ENCODE data around the gene CALHM5. TPM values are rescaled to one million over a fixed set of nuclear protein-coding genes. Genes with fewer than 3 reads are reported as not detected.
"Not testable (repeated sequence)": the region's sequence is repeated elsewhere in the genome, so short reads cannot be mapped to it uniquely, and the experiment has no call there.

CALHM5 gene
- total RNA-seq, 1 experiment from 2014 or later: 1.1 TPM

DNA sequence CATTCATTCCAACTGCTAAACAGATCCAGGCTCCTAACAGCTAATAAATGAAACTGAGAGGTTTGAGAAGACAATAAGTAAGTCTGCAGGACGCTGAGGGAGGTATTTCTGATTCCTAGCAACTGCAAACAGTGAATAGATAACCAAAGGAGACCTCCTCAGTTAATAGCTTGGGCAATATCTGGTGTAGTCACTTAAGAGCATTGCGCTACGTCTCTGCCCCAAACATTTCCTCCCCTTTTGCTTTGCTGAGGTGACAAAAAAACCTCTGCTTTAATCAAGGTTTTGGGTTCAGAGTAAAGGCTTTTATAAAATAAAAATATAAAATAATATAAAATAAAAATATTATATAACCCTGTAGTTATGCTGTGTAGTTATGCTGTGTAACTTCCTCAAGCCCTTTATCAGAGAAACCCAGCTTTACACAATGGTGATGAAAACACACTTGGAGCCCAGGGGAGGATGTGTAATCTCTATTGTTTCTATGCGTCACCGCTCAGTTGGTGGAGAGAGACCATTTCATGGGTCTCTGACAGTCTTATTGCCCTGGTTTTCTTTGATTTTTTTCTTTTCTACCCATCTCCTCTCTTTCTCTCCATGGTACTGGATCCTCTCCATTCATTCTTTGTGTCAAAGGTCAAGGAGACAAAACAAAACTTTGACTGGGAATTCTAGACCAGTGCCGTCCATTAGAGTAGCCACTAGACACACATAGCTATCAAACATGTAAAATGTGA lies 18.9 kb upstream of the CALHM5 start:
- Histone ChIP-seq H3K36me3 (ENCODE audit: control insufficient read depth, insufficient read depth, low read length) (no peaks in the 10 kb centered on the region), H3K4me1 (no peaks in the 10 kb centered on the region), H3K4me3 (ENCODE audit: low read depth, low read length) (no peak overlapping the region), H3K27me3 (replicated peaks; ENCODE audit: control insufficient read depth, insufficient read depth, low read length) (no peaks in the 10 kb centered on the region), H3K9me3 (no peaks in the 10 kb centered on the region)
- H3K27me3 Mint-ChIP-seq (ENCODE audit: insufficient read depth, unreplicated experiment): peaks cover 11% of the 10 kb centered on the region
- DNase-seq: no peak
- no peak overlapping the region for H3K27ac Mint-ChIP-seq (ENCODE audit: unreplicated experiment)
- H3K4me3 Mint-ChIP-seq (ENCODE audit: unreplicated experiment): no peak overlapping the region
- no peaks in the 10 kb centered on the region for H3K4me1 Mint-ChIP-seq (ENCODE audit: low read depth, unreplicated experiment)
- POLR2A ChIA-PET: no interaction called here
- H3K36me3 Mint-ChIP-seq (ENCODE audit: insufficient read depth, unreplicated experiment): no peaks in the 10 kb centered on the region
- CTCF ChIA-PET: no interaction called here
- TF ChIP-seq, protein P1, sequence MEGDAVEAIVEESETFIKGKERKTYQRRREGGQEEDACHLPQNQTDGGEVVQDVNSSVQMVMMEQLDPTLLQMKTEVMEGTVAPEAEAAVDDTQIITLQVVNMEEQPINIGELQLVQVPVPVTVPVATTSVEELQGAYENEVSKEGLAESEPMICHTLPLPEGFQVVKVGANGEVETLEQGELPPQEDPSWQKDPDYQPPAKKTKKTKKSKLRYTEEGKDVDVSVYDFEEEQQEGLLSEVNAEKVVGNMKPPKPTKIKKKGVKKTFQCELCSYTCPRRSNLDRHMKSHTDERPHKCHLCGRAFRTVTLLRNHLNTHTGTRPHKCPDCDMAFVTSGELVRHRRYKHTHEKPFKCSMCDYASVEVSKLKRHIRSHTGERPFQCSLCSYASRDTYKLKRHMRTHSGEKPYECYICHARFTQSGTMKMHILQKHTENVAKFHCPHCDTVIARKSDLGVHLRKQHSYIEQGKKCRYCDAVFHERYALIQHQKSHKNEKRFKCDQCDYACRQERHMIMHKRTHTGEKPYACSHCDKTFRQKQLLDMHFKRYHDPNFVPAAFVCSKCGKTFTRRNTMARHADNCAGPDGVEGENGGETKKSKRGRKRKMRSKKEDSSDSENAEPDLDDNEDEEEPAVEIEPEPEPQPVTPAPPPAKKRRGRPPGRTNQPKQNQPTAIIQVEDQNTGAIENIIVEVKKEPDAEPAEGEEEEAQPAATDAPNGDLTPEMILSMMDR (IDR thresholded peaks at IDR 0.05; ENCODE audit: insufficient read depth in 1 of 2, low read depth in 1 of 2, low read length in 1 of 2, severe bottlenecking in 1 of 2, unreplicated experiment in 1 of 2): no peak
- no TSS peak for BruUV-seq (replicated peaks)
- H3K9me3 Mint-ChIP-seq (ENCODE audit: unreplicated experiment): peaks cover 9% of the 10 kb centered on the region
- intact Hi-C loops (cut with micrococcal nuclease; ENCODE audit: unreplicated experiment): no loop called here

DNA sequence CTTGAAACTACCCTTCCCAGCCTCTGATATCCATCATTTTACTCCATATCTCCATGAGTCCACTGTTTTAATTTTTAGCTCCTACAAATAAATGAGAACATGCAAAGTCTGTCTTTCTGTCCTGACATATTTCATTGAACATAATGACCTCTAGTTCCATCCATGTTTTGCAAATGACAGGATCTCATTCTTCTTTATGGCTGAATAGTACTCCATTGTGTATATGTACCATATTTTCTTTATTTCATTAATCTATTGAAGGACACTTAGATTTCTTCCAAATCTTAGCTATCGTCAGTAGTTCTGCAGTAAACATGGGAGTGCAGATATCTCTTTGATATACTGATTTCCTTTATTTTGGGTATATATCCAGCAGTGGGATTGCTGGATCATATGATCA lies 16.3 kb upstream of the CALHM5 start:
- H3K27me3 ChIP-seq (replicated peaks; ENCODE audit: control insufficient read depth, insufficient read depth, low read length); BruUV-seq (replicated peaks); H3K4me3 Mint-ChIP-seq (ENCODE audit: unreplicated experiment); H3K27ac Mint-ChIP-seq (ENCODE audit: unreplicated experiment); H3K36me3 Mint-ChIP-seq (ENCODE audit: insufficient read depth, unreplicated experiment); POLR2A ChIA-PET; CTCF ChIA-PET; intact Hi-C loops (cut with micrococcal nuclease; ENCODE audit: unreplicated experiment); H3K4me1 Mint-ChIP-seq (ENCODE audit: low read depth, unreplicated experiment); DNase-seq; H3K27me3 Mint-ChIP-seq (ENCODE audit: insufficient read depth, unreplicated experiment); H3K9me3 ChIP-seq; H3K4me3 ChIP-seq (ENCODE audit: low read depth, low read length); H3K36me3 ChIP-seq (ENCODE audit: control insufficient read depth, insufficient read depth, low read length); H3K9me3 Mint-ChIP-seq (ENCODE audit: unreplicated experiment); H3K4me1 ChIP-seq: not testable (repeated sequence)

DNA sequence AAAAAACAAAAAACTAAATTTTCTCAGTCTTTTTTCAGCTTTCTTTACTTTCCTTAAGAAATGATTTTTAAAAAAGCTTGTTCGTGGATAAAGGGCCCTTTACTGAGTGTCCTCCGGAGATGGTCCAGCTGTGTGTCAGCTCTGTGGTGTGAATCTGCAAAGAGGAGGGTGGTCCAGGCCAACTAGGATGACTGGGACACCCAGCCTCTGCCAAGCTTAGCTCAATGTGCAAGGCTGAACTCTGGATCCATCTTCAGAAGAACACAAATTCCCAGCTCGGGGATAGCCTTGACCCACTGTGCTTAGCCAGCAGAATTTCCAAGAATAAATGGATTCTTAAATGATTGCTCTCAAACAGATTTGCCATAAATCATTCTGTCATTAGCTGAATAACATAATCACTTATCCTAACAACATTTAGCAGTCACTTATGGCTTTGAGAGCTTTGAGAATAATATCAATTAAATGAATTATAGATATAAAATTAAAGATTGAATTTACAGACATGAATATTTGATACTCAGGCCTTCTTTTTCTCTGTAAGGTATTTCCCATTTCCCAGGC lies 14.2 kb upstream of the CALHM5 start:
- CTCF ChIA-PET: no interaction called here
- no peaks in the 10 kb centered on the region for H3K9me3 ChIP-seq
- Mint-ChIP-seq H3K27me3 (ENCODE audit: insufficient read depth, unreplicated experiment) (peaks cover 5% of the 10 kb centered on the region), H3K9me3 (ENCODE audit: unreplicated experiment) (peaks cover 6% of the 10 kb centered on the region), H3K4me3 (ENCODE audit: unreplicated experiment) (no peak overlapping the region), H3K4me1 (ENCODE audit: low read depth, unreplicated experiment) (no peaks in the 10 kb centered on the region), H3K36me3 (ENCODE audit: insufficient read depth, unreplicated experiment) (no peaks in the 10 kb centered on the region), H3K27ac (ENCODE audit: unreplicated experiment) (no peak overlapping the region)
- H3K27me3 ChIP-seq (replicated peaks; ENCODE audit: control insufficient read depth, insufficient read depth, low read length): no peaks in the 10 kb centered on the region
- TF ChIP-seq, protein P1 (IDR thresholded peaks at IDR 0.05; ENCODE audit: insufficient read depth in 1 of 2, low read depth in 1 of 2, low read length in 1 of 2, severe bottlenecking in 1 of 2, unreplicated experiment in 1 of 2): no peak
- H3K36me3 ChIP-seq (ENCODE audit: control insufficient read depth, insufficient read depth, low read length): no peaks in the 10 kb centered on the region
- POLR2A ChIA-PET: interaction anchor here (0.7 kb wide), 1 partner anchor 74 kb away, joined by 4 read pairs; the partner anchor contains the start of gene RWDD1
- BruUV-seq (replicated peaks): no TSS peak
- H3K4me3 ChIP-seq (ENCODE audit: low read depth, low read length): no peak overlapping the region
- H3K4me1 ChIP-seq: 0 out of 2 replicates have a peak, but pooled peaks cover 4% of the 10 kb centered on the region
- DNase-seq: no peak
- intact Hi-C loops (cut with micrococcal nuclease; ENCODE audit: unreplicated experiment): no loop called here
